Fibroblast of lung (primary cell): Measurements from ENCODE around the gene CRTAP. TPM values are rescaled to one million over a fixed set of nuclear protein-coding genes. Genes with fewer than 3 reads are reported as not detected.
A peak's percentile ranks its signal among the peaks of the same experiment; 100 is the strongest.

Source experiments
- DNase-seq, 2 donors: peaks; one replicate each; pipeline versions ENCODE4 v3.0.0 to v3.0.0-alpha.2; 2010; ENCODE audit warnings: low read depth in 2 of 2
- H2AFZ ChIP-seq: 2 replicates; pipeline ENCODE4 v1.5.1; 2012; ENCODE audit warnings: low read length, control low read depth, inconsistent platforms
- H3K27ac ChIP-seq: 2 replicates; pipeline ENCODE4 v1.5.1; 2011; ENCODE audit warnings: low read length, control low read depth; ENCODE audit not compliant: insufficient read depth
- H3K27me3 ChIP-seq: 2 replicates; pipeline ENCODE4 v1.5.1; 2011; ENCODE audit warnings: mild to moderate bottlenecking, low read length; ENCODE audit not compliant: control insufficient read depth, insufficient read depth
- H3K36me3 ChIP-seq: 2 replicates; pipeline ENCODE4 v1.5.1; 2011; ENCODE audit warnings: low read length; ENCODE audit not compliant: control insufficient read depth, insufficient read depth
- H3K4me1 ChIP-seq: 2 replicates; pipeline ENCODE4 v1.5.1; 2011; ENCODE audit warnings: low read length; ENCODE audit not compliant: control insufficient read depth, insufficient read depth; ENCODE audit errors: extremely low read depth
- H3K4me2 ChIP-seq: 2 replicates; pipeline ENCODE4 v1.5.1; 2011; ENCODE audit warnings: low read length, control low read depth; ENCODE audit not compliant: insufficient read depth; ENCODE audit errors: extremely low read depth
- H3K4me3 ChIP-seq, 4 experiments: fragments of 200-600 bp in 1 of 4; sonication (generic) in 1 of 4; replicated peaks in 1 of 4; 2 replicates each; pipeline ENCODE4 v1.5.1; 2011 to 2016; ENCODE audit warnings: low read length in 4 of 4, low read depth in 3 of 4, mild to moderate bottlenecking in 3 of 4, control low read depth in 2 of 4, inconsistent platforms in 1 of 4, mixed read lengths in 1 of 4; ENCODE audit not compliant: insufficient read depth in 1 of 4; ENCODE audit errors: control extremely low read depth in 1 of 4
- H3K79me2 ChIP-seq: 2 replicates; pipeline ENCODE4 v1.5.1; 2012; ENCODE audit warnings: mild to moderate bottlenecking, low read length, inconsistent platforms; ENCODE audit not compliant: control insufficient read depth, insufficient read depth
- H3K9ac ChIP-seq: 2 replicates; pipeline ENCODE4 v1.5.1; 2011; ENCODE audit warnings: mild to moderate bottlenecking, low read length, control low read depth; ENCODE audit not compliant: insufficient read depth
- H3K9me3 ChIP-seq: 2 replicates; pipeline ENCODE4 v1.5.1; 2012; ENCODE audit warnings: low read depth, low read length; ENCODE audit not compliant: control insufficient read depth, insufficient read depth
- H4K20me1 ChIP-seq: 2 replicates; pipeline ENCODE4 v1.5.1; 2011; ENCODE audit warnings: low read length; ENCODE audit not compliant: control insufficient read depth, insufficient read depth; ENCODE audit errors: extremely low read depth
- CTCF ChIP-seq, 2 donors: IDR thresholded peaks in 1 of 2; conservative IDR thresholded peaks in 1 of 2; 1 replicate in 1 of 2; 2 replicates in 1 of 2; pipeline ENCODE4 v1.5.1; 2011 to 2012; ENCODE audit warnings: low read length in 2 of 2, control low read depth in 1 of 2, inconsistent platforms in 1 of 2, low read depth in 1 of 2, mild to moderate bottlenecking in 1 of 2
- EZH2 ChIP-seq: IDR thresholded peaks from 2 replicates; pipeline ENCODE4 v1.5.1; 2012; ENCODE audit warnings: low read length, control low read depth, mild to moderate bottlenecking; ENCODE audit errors: missing control alignments
- polyA plus RNA-seq, 2 donors: library from polyadenylated mRNA; depleted of rRNA in 1 of 2; stranded (reverse) in 1 of 2; unstranded in 1 of 2; fragments of >200 nt; gene quantifications; 2 replicates each; pipeline ENCODE4 v1.2.1, GENCODE V29; 2011 to 2012; ENCODE audit warnings: missing spikeins in 1 of 2
- total RNA-seq: library from RNA; depleted of rRNA; stranded (reverse); fragments of >200 nt; gene quantifications from 2 replicates; pipeline ENCODE4 v1.2.1, GENCODE V29; 2014

Gene CRTAP
- total and polyA plus RNA-seq, 2 donors (not counting 1 experiment from before 2014, with no cell fraction given) = 318 to 332 TPM

- Histone ChIP-seq H3K27ac (no peak overlapping the region), H3K36me3 (peaks cover 6% of the 10 kb centered on the region), H3K4me1 (no peaks in the 10 kb centered on the region), H3K79me2 (no peaks in the 10 kb centered on the region), H3K4me3 (no peak overlapping the region), H3K9ac (no peak overlapping the region), H2AFZ (no peak overlapping the region), H4K20me1 (no peaks in the 10 kb centered on the region), H3K4me2 (no peak overlapping the region), H3K9me3 (no peaks in the 10 kb centered on the region), H3K27me3 (no peaks in the 10 kb centered on the region)
- no peak for DNase-seq
- TF ChIP-seq EZH2 (no peak), CTCF (conservative IDR thresholded peaks at IDR 0.05 in 1 of 2, IDR thresholded peaks at IDR 0.05 in 1 of 2; ENCODE audit: low read depth in 1 of 2, low read length in 2 of 2) (no peak)
Observed at GRCh38 chr3:33125840-33126239, 12.0 kb downstream of the CRTAP start.

- Histone ChIP-seq H3K9me3 (no peaks in the 10 kb centered on the region), H2AFZ (no peak overlapping the region), H3K36me3 (peaks cover 4% of the 10 kb centered on the region), H3K9ac (no peak overlapping the region), H3K4me2 (no peak overlapping the region), H3K27ac (no peak overlapping the region), H3K4me3 (no peak overlapping the region), H3K27me3 (no peaks in the 10 kb centered on the region), H4K20me1 (no peaks in the 10 kb centered on the region), H3K79me2 (no peaks in the 10 kb centered on the region), H3K4me1 (peaks cover 3% of the 10 kb centered on the region)
- no peak for TF ChIP-seq EZH2
- DNase-seq = no peak
Observed at GRCh38 chr3:33128706-33129105, 14.9 kb downstream of the CRTAP start.

GRCh38 chr3:33130144-33130543, 16.3 kb downstream of the CRTAP start:
- no peaks in the 10 kb centered on the region for H3K27me3 ChIP-seq
- no peak overlapping the region for H3K4me2 ChIP-seq
- H3K27ac ChIP-seq = no peak overlapping the region
- H3K36me3 ChIP-seq = peaks cover 5% of the 10 kb centered on the region
- no peaks in the 10 kb centered on the region for H3K9me3 ChIP-seq
- no peak overlapping the region for H2AFZ ChIP-seq
- TF ChIP-seq EZH2 (no peak), CTCF (conservative IDR thresholded peaks at IDR 0.05 in 1 of 2, IDR thresholded peaks at IDR 0.05 in 1 of 2; ENCODE audit: low read depth in 1 of 2, low read length in 2 of 2) (no peak)
- no peaks in the 10 kb centered on the region for H4K20me1 ChIP-seq
- H3K79me2 ChIP-seq = no peaks in the 10 kb centered on the region
- peak in 1 of 2 donors; percentile 24 for DNase-seq
- no peak overlapping the region for H3K4me3 ChIP-seq
- no peak overlapping the region for H3K9ac ChIP-seq
- peaks cover 3% of the 10 kb centered on the region for H3K4me1 ChIP-seq
